ENCODE data around the gene GPC5. TPM values are rescaled to one million over a fixed set of nuclear protein-coding genes. Genes with fewer than 3 reads are reported as not detected.
"Not testable (repeated sequence)": the region's sequence is repeated elsewhere in the genome, so short reads cannot be mapped to it uniquely, and the experiment has no call there.

GPC5 gene
- total RNA-seq, 2 experiments from 2014 or later, result 0.63 to 0.66 TPM

- no peak for DNase-seq
- Mint-ChIP-seq H3K27me3 (no peaks in the 10 kb centered on the region), H3K36me3 (ENCODE audit: low read depth) (no peaks in the 10 kb centered on the region), H3K27ac (no peak overlapping the region), H3K4me1 (no peaks in the 10 kb centered on the region), H3K4me3 (no peak overlapping the region), H3K9me3 (ENCODE audit: low read depth) (peaks cover 13% of the 10 kb centered on the region)
- ChIA-PET POLR2A (no interaction called here), CTCF (no interaction called here)
- ATAC-seq, result no peak
- intact Hi-C loops (cut with DNase I, micrococcal nuclease), result no loop called here
These were observed 1337.5 kb downstream of the GPC5 start for GRCh38 chr13:92735909-92736308.

GRCh38 chr13:92739306-92739818 lies 1340.9 kb downstream of the GPC5 start:
- no peaks in the 10 kb centered on the region for H3K36me3 Mint-ChIP-seq (ENCODE audit: low read depth)
- H3K4me3 Mint-ChIP-seq, result no peak overlapping the region
- peaks cover 17% of the 10 kb centered on the region for H3K9me3 Mint-ChIP-seq (ENCODE audit: low read depth)
- ATAC-seq, result no peak
- ChIA-PET CTCF (interaction anchor here (0.6 to 0.9 kb wide), 2 partner anchors 456 to 735 kb away, joined by 4 to 5 read pairs; no protein-coding TSS in a partner anchor), POLR2A (no interaction called here)
- intact Hi-C loops (cut with DNase I, micrococcal nuclease), result no loop called here
- DNase-seq, result no peak
- no peaks in the 10 kb centered on the region for H3K27me3 Mint-ChIP-seq
- H3K27ac Mint-ChIP-seq, result no peak overlapping the region
- H3K4me1 Mint-ChIP-seq, result no peaks in the 10 kb centered on the region

- H3K4me3 Mint-ChIP-seq, result no peak overlapping the region
- no peaks in the 10 kb centered on the region for H3K4me1 Mint-ChIP-seq
- ATAC-seq, result no peak
- intact Hi-C loops (cut with DNase I, micrococcal nuclease), result no loop called here
- no peaks in the 10 kb centered on the region for H3K36me3 Mint-ChIP-seq (ENCODE audit: low read depth)
- POLR2A ChIA-PET, result no interaction called here
- peaks cover 11% of the 10 kb centered on the region for H3K9me3 Mint-ChIP-seq (ENCODE audit: low read depth)
- H3K27me3 Mint-ChIP-seq, result no peaks in the 10 kb centered on the region
- DNase-seq, result no peak
- CTCF ChIA-PET, result no interaction called here
- H3K27ac Mint-ChIP-seq, result no peak overlapping the region
These were observed 1345.6 kb downstream of the GPC5 start for GRCh38 chr13:92743992-92744391.

- Mint-ChIP-seq H3K27me3 (no peaks in the 10 kb centered on the region), H3K4me1 (no peaks in the 10 kb centered on the region), H3K27ac (no peak overlapping the region), H3K4me3 (no peak overlapping the region), H3K9me3 (ENCODE audit: low read depth) (peaks cover 7% of the 10 kb centered on the region), H3K36me3 (ENCODE audit: low read depth) (no peaks in the 10 kb centered on the region)
- intact Hi-C loops (cut with DNase I, micrococcal nuclease), result no loop called here
- no peak for ATAC-seq
- DNase-seq, result no peak
- ChIA-PET POLR2A (no interaction called here), CTCF (no interaction called here)
These were observed 1346.8 kb downstream of the GPC5 start for GRCh38 chr13:92745258-92745657.

- H3K4me1 Mint-ChIP-seq; POLR2A ChIA-PET; CTCF ChIA-PET; intact Hi-C loops (cut with DNase I, micrococcal nuclease); ATAC-seq; H3K27me3 Mint-ChIP-seq; H3K27ac Mint-ChIP-seq; DNase-seq; H3K4me3 Mint-ChIP-seq; H3K36me3 Mint-ChIP-seq (ENCODE audit: low read depth); H3K9me3 Mint-ChIP-seq (ENCODE audit: low read depth): not testable (repeated sequence)
These were observed 1354.3 kb downstream of the GPC5 start for GRCh38 chr13:92752705-92753104.

GRCh38 chr13:92761710-92762109 lies 1363.3 kb downstream of the GPC5 start:
- Mint-ChIP-seq H3K36me3 (ENCODE audit: low read depth) (no peaks in the 10 kb centered on the region), H3K27ac (no peak overlapping the region), H3K4me1 (no peaks in the 10 kb centered on the region), H3K4me3 (no peak overlapping the region), H3K27me3 (no peaks in the 10 kb centered on the region), H3K9me3 (ENCODE audit: low read depth) (peaks cover 14% of the 10 kb centered on the region)
- CTCF ChIA-PET, result no interaction called here
- POLR2A ChIA-PET, result no interaction called here
- DNase-seq (no peak), ATAC-seq (no peak)
- intact Hi-C loops (cut with DNase I, micrococcal nuclease), result no loop called here

GRCh38 chr13:92767468-92767867 lies 1369.0 kb downstream of the GPC5 start:
- ATAC-seq, result no peak
- no peaks in the 10 kb centered on the region for H3K36me3 Mint-ChIP-seq (ENCODE audit: low read depth)
- ChIA-PET CTCF (no interaction called here), POLR2A (no interaction called here)
- peaks cover 9% of the 10 kb centered on the region for H3K9me3 Mint-ChIP-seq (ENCODE audit: low read depth)
- H3K4me1 Mint-ChIP-seq, result no peaks in the 10 kb centered on the region
- H3K27me3 Mint-ChIP-seq, result no peaks in the 10 kb centered on the region
- no peak overlapping the region for H3K4me3 Mint-ChIP-seq
- intact Hi-C loops (cut with DNase I, micrococcal nuclease), result no loop called here
- no peak overlapping the region for H3K27ac Mint-ChIP-seq
- no peak for DNase-seq

- CTCF ChIA-PET, result no interaction called here
- Mint-ChIP-seq H3K27ac (no peak overlapping the region), H3K4me3 (no peak overlapping the region), H3K4me1 (no peaks in the 10 kb centered on the region), H3K9me3 (ENCODE audit: low read depth) (peaks cover 3% of the 10 kb centered on the region), H3K27me3 (no peaks in the 10 kb centered on the region), H3K36me3 (ENCODE audit: low read depth) (no peaks in the 10 kb centered on the region)
- intact Hi-C loops (cut with DNase I, micrococcal nuclease), result no loop called here
- ATAC-seq, result no peak
- POLR2A ChIA-PET, result no interaction called here
- DNase-seq, result no peak
These were observed 1370.2 kb downstream of the GPC5 start for GRCh38 chr13:92768602-92769001.

- no peaks in the 10 kb centered on the region for H3K36me3 Mint-ChIP-seq (ENCODE audit: low read depth)
- ChIA-PET POLR2A (no interaction called here), CTCF (no interaction called here)
- ATAC-seq (no peak), DNase-seq (no peak)
- H3K27ac Mint-ChIP-seq, result no peak overlapping the region
- no peak overlapping the region for H3K4me3 Mint-ChIP-seq
- H3K4me1 Mint-ChIP-seq, result no peaks in the 10 kb centered on the region
- H3K27me3 Mint-ChIP-seq, result no peaks in the 10 kb centered on the region
- H3K9me3 Mint-ChIP-seq (ENCODE audit: low read depth), result peaks cover 3% of the 10 kb centered on the region
- intact Hi-C loops (cut with DNase I, micrococcal nuclease), result no loop called here
These were observed 1370.6 kb downstream of the GPC5 start for GRCh38 chr13:92769046-92769445.

GRCh38 chr13:92775658-92776057 lies 1377.2 kb downstream of the GPC5 start:
- Mint-ChIP-seq H3K27me3 (no peaks in the 10 kb centered on the region), H3K4me1 (no peaks in the 10 kb centered on the region), H3K36me3 (ENCODE audit: low read depth) (no peaks in the 10 kb centered on the region), H3K4me3 (no peak overlapping the region), H3K27ac (no peak overlapping the region), H3K9me3 (ENCODE audit: low read depth) (peaks cover 7% of the 10 kb centered on the region)
- DNase-seq (no peak), ATAC-seq (no peak)
- ChIA-PET POLR2A (no interaction called here), CTCF (no interaction called here)
- intact Hi-C loops (cut with DNase I, micrococcal nuclease), result no loop called here

GRCh38 chr13:92781965-92782690 lies 1383.7 kb downstream of the GPC5 start:
- intact Hi-C loops (cut with DNase I, micrococcal nuclease), result no loop called here

GRCh38 chr13:92802776-92803175 lies 1404.4 kb downstream of the GPC5 start:
- DNase-seq, result no peak
- Mint-ChIP-seq H3K4me1 (peaks cover 3% of the 10 kb centered on the region), H3K27me3 (no peaks in the 10 kb centered on the region), H3K27ac (no peak overlapping the region), H3K9me3 (ENCODE audit: low read depth) (no peaks in the 10 kb centered on the region), H3K36me3 (ENCODE audit: low read depth) (no peaks in the 10 kb centered on the region), H3K4me3 (no peak overlapping the region)
- intact Hi-C loops (cut with DNase I, micrococcal nuclease), result no loop called here
- POLR2A ChIA-PET, result no interaction called here
- no peak for ATAC-seq
- CTCF ChIA-PET, result no interaction called here

More at GRCh38 chr13:92781965-92782690, 1383.7 kb downstream of the GPC5 start:
- H3K27me3 Mint-ChIP-seq, result no peaks in the 10 kb centered on the region
- ChIA-PET CTCF (interaction anchor here (0.6 kb wide), 1 partner anchor 1003 kb away, joined by 3 read pairs; no protein-coding TSS in a partner anchor), POLR2A (no interaction called here)
- no peaks in the 10 kb centered on the region for H3K4me1 Mint-ChIP-seq
- H3K36me3 Mint-ChIP-seq (ENCODE audit: low read depth), result no peaks in the 10 kb centered on the region
- no peak overlapping the region for H3K4me3 Mint-ChIP-seq
- DNase-seq (no peak), ATAC-seq (no peak)
- no peaks in the 10 kb centered on the region for H3K9me3 Mint-ChIP-seq (ENCODE audit: low read depth)
- no peak overlapping the region for H3K27ac Mint-ChIP-seq
